ENCODE data around the gene MIGA2. TPM values are rescaled to one million over a fixed set of nuclear protein-coding genes. Genes with fewer than 3 reads are reported as not detected.

The MIGA2 gene
- total RNA-seq, 1 donor from 2014 or later: 12.6 TPM

GRCh38 chr9:129009584-129010141 lies 26.8 kb upstream of the MIGA2 start:
- H3K27me3 ChIP-seq (ENCODE audit: control insufficient read depth, insufficient read depth, low read length): no peaks in the 10 kb centered on the region
- TF ChIP-seq CTCF (IDR thresholded peaks at IDR 0.05; ENCODE audit: insufficient read depth, low read length, severe bottlenecking): no peak
- DNase-seq (ENCODE audit: low read depth) (no peak), FAIRE-seq (no peak)
- H3K36me3 ChIP-seq (ENCODE audit: control insufficient read depth, insufficient read depth, low read length): peaks cover 26% of the 10 kb centered on the region
- H3K4me3 ChIP-seq (ENCODE audit: low read depth, low read length): no peak overlapping the region

- DNase-seq (ENCODE audit: low read depth) (no peak), FAIRE-seq (no peak)
- no peak for TF ChIP-seq CTCF (IDR thresholded peaks at IDR 0.05; ENCODE audit: insufficient read depth, low read length, severe bottlenecking)
- H3K27me3 ChIP-seq (ENCODE audit: control insufficient read depth, insufficient read depth, low read length): no peaks in the 10 kb centered on the region
- H3K36me3 ChIP-seq (ENCODE audit: control insufficient read depth, insufficient read depth, low read length): peaks cover 22% of the 10 kb centered on the region
- H3K4me3 ChIP-seq (ENCODE audit: low read depth, low read length): no peak overlapping the region
Measured at GRCh38 chr9:129010267-129010975, 26.0 kb upstream of the MIGA2 start.

- Histone ChIP-seq H3K4me3 (ENCODE audit: low read depth, low read length) (no peak overlapping the region), H3K27me3 (ENCODE audit: control insufficient read depth, insufficient read depth, low read length) (no peaks in the 10 kb centered on the region), H3K36me3 (ENCODE audit: control insufficient read depth, insufficient read depth, low read length) (peaks cover 19% of the 10 kb centered on the region)
- DNase-seq (ENCODE audit: low read depth): no peak
- TF ChIP-seq CTCF (IDR thresholded peaks at IDR 0.05; ENCODE audit: insufficient read depth, low read length, severe bottlenecking): no peak
- FAIRE-seq: no peak
Measured at GRCh38 chr9:129011170-129011569, 25.3 kb upstream of the MIGA2 start.

GRCh38 chr9:129011761-129012181 lies 24.7 kb upstream of the MIGA2 start:
- TF ChIP-seq CTCF (IDR thresholded peaks at IDR 0.05; ENCODE audit: insufficient read depth, low read length, severe bottlenecking): no peak
- DNase-seq (ENCODE audit: low read depth): no peak
- FAIRE-seq: no peak

GRCh38 chr9:129012343-129012742 lies 24.1 kb upstream of the MIGA2 start:
- FAIRE-seq (no peak), DNase-seq (ENCODE audit: low read depth) (no peak)
- H3K27me3 ChIP-seq (ENCODE audit: control insufficient read depth, insufficient read depth, low read length): no peaks in the 10 kb centered on the region
- H3K36me3 ChIP-seq (ENCODE audit: control insufficient read depth, insufficient read depth, low read length): peaks cover 14% of the 10 kb centered on the region
- H3K4me3 ChIP-seq (ENCODE audit: low read depth, low read length): no peak overlapping the region
- TF ChIP-seq CTCF (IDR thresholded peaks at IDR 0.05; ENCODE audit: insufficient read depth, low read length, severe bottlenecking): no peak

More at GRCh38 chr9:129011761-129012181, 24.7 kb upstream of the MIGA2 start:
- peaks cover 14% of the 10 kb centered on the region for H3K36me3 ChIP-seq (ENCODE audit: control insufficient read depth, insufficient read depth, low read length)
- H3K27me3 ChIP-seq (ENCODE audit: control insufficient read depth, insufficient read depth, low read length): no peaks in the 10 kb centered on the region
- no peak overlapping the region for H3K4me3 ChIP-seq (ENCODE audit: low read depth, low read length)
